IPS-18c (cell line): ENCODE data around the gene ZBTB24.

ENCODE experiments used
- H3K4me3 ChIP-seq: 2 replicates; pipeline ENCODE4 v1.7.0; 2013; ENCODE audit warnings: low read depth, mild to moderate bottlenecking, low read length, moderate library complexity; ENCODE audit not compliant: insufficient read depth
- H3K9me3 ChIP-seq: one replicate; pipeline ENCODE4 v1.6.1; 2013; ENCODE audit warnings: mild to moderate bottlenecking, low read length, moderate library complexity; ENCODE audit not compliant: control insufficient read depth, insufficient read depth

ZBTB24 gene

GRCh38 chr6:109507490-109508072, 24.6 kb upstream of the ZBTB24 start:
- Histone ChIP-seq H3K9me3 (no peaks in the 10 kb centered on the region), H3K4me3 (no peak overlapping the region)

GRCh38 chr6:109506841-109507240, 23.8 kb upstream of the ZBTB24 start:
- no peak overlapping the region for H3K4me3 ChIP-seq
- H3K9me3 ChIP-seq: no peaks in the 10 kb centered on the region

- no peak overlapping the region for H3K4me3 ChIP-seq
- H3K9me3 ChIP-seq: no peaks in the 10 kb centered on the region
These were observed 23.3 kb upstream of the ZBTB24 start for GRCh38 chr6:109506314-109506713.

- H3K9me3 ChIP-seq: no peaks in the 10 kb centered on the region
These were observed 20.6 kb upstream of the ZBTB24 start for GRCh38 chr6:109503327-109504224.

GRCh38 chr6:109498936-109499335, 15.9 kb upstream of the ZBTB24 start:
- H3K4me3 ChIP-seq: no peak overlapping the region
- no peaks in the 10 kb centered on the region for H3K9me3 ChIP-seq

More at GRCh38 chr6:109503327-109504224, 20.6 kb upstream of the ZBTB24 start:
- H3K4me3 ChIP-seq: no peak overlapping the region

GRCh38 chr6:109498052-109498451, 15.0 kb upstream of the ZBTB24 start:
- no peaks in the 10 kb centered on the region for H3K9me3 ChIP-seq
- H3K4me3 ChIP-seq: no peak overlapping the region

GRCh38 chr6:109496036-109496772, 13.2 kb upstream of the ZBTB24 start:
- Histone ChIP-seq H3K4me3 (no peak overlapping the region), H3K9me3 (no peaks in the 10 kb centered on the region)

GRCh38 chr6:109493865-109494264, 10.8 kb upstream of the ZBTB24 start:
- Histone ChIP-seq H3K9me3 (no peaks in the 10 kb centered on the region), H3K4me3 (no peak overlapping the region)

GRCh38 chr6:109491207-109491938, 8.4 kb upstream of the ZBTB24 start:
- H3K4me3 ChIP-seq: no peak overlapping the region
- H3K9me3 ChIP-seq: no peaks in the 10 kb centered on the region

- Histone ChIP-seq H3K9me3 (no peaks in the 10 kb centered on the region), H3K4me3 (no peak overlapping the region)
These were observed 7.7 kb upstream of the ZBTB24 start for GRCh38 chr6:109490713-109491112.

- Histone ChIP-seq H3K4me3 (no peak overlapping the region), H3K9me3 (peaks cover 3% of the 10 kb centered on the region)
These were observed 5.0 kb upstream of the ZBTB24 start for GRCh38 chr6:109488001-109488400.

GRCh38 chr6:109486068-109486467, 3.0 kb upstream of the ZBTB24 start:
- Histone ChIP-seq H3K4me3 (no peak overlapping the region), H3K9me3 (peaks cover 3% of the 10 kb centered on the region)

GRCh38 chr6:109485266-109485935, 2.4 kb upstream of the ZBTB24 start:
- H3K9me3 ChIP-seq: peaks cover 3% of the 10 kb centered on the region
- no peak overlapping the region for H3K4me3 ChIP-seq

- Histone ChIP-seq H3K9me3 (peaks cover 3% of the 10 kb centered on the region), H3K4me3 (no peak overlapping the region)
These were observed 1.1 kb upstream of the ZBTB24 start for GRCh38 chr6:109484122-109484521.

- H3K4me3 ChIP-seq: 0 out of 2 replicates have a peak overlapping the region, but pooled peaks have one; percentile 32
- H3K9me3 ChIP-seq: peaks cover 3% of the 10 kb centered on the region
These were observed 677 bp upstream of the ZBTB24 start for GRCh38 chr6:109483735-109484057.

- Histone ChIP-seq H3K4me3 (peak overlapping the region; percentile 26; the same call in 1 of the 2 replicates), H3K9me3 (peaks cover 3% of the 10 kb centered on the region)
These were observed 2.0 kb downstream of the ZBTB24 start for GRCh38 chr6:109480993-109481480.
